Measurements from ENCODE around the gene ZDHHC12.

ZDHHC12 gene

DNA sequence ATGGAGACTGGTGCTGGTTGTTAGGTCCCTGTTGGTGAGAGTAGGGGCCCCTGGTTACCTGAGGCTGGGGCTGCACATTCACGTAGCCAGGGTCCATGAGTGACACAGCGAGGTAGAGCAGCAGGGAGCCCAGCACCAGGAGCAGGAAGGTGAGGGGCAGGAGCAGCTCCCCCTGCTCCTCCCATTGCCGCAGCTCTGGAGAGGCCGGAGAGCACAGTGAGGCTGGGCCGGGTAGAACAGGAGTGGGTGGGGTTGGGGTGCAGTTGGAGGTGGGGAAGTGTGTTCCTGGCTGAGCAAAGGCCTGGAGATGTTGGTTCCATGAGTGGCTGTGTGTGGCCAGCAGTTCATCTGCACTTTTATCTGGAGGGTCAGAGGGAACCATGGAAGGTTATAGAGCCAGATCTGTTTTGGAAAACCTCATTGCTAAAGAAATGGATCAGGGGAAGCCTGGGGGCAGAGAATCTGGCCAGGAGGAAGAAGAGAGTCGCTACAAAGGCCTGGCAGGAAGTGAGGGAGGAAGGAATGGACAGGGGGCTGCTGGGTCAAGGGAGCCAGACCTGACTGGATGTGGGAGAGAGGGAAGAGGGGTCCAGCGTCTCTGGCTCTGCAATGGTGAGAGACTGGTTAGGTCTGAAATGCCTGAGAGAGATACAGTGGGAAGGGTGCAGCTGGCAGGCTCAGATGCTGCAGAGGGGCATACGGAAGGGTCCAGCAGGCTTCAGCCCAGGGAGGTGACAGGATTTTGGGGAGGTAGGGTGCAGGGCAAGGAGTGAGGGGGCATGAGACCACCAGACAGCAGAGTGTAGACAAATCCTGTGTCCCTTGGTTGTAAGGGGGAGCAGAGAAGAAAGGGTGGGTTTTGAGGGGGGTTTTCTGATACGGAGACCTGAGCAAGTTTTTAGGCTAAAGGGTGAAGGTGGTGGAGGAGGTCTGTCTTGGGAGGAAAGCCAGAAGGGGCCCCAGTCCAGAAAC lies 1.3 kb downstream of the ZDHHC12 start:
- DNase-seq (ENCODE audit: insufficient read length, low spot score) = no peak
- no peak for TF ChIP-seq POLR2A (IDR thresholded peaks at IDR 0.05; ENCODE audit: low read depth, low read length)
- no peak for FAIRE-seq

DNA sequence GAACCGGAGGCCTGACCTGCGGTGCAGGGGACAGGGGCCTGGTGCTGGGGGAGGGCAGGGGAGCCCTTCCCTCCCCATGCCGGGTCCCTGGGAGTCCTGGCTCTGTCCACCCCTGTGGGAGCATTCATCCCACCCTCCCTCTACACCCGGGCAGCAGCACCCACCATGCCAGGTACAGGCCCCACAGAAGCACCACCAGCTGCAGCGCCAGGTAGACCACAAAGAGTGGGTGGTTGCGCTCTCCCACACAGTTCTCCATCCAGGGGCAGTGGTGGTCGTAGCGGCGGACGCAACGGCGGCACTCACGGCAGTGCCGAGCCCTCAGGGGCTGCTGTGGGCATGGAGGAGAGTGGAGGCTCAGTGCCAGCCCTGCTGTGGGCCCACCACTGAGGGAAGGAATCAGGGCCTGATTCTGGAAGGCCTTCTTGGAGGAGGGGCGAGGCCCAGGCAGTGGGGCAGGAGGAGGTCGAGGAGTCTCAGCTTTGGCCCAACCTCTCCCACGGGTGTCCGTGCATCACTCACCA lies 2.4 kb downstream of the ZDHHC12 start:
- TF ChIP-seq POLR2A (IDR thresholded peaks at IDR 0.05; ENCODE audit: low read depth, low read length) = no peak
- no peak for FAIRE-seq
- DNase-seq (ENCODE audit: insufficient read length, low spot score) = no peak

DNA sequence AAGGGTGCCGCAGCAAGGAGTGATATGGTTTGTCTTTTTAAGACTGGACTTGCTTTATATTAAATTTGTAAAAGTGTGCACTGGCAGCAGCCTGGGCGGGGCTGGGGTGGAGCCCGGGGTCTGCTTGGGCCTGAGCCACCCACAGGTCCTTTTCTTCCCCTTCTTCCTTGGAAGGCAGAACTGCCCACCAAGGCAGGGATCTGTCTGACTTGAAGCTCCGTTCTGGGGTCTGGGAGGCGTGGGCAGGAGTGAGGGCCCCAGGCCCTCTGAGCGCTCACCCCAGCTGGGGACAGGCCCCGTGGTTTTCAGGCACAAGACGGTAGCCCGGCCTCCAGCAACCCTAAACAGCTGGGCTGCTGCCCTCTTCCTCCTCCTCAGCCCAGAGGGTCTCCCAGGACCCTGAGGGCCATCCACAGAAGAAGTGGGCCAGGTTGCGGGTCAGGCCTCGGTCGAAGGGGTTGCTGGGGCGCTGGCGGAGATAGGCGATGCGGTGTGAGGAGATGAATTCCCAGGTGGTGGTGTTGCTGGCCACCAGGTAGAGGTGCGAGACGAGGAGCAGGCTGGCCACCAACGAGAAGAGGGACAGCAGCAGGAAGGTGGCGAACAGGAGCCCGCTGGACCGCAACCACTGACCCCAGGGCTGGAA lies 3.0 kb downstream of the ZDHHC12 start:
- DNase-seq (ENCODE audit: insufficient read length, low spot score) = no peak
- FAIRE-seq = no peak
- TF ChIP-seq POLR2A (IDR thresholded peaks at IDR 0.05; ENCODE audit: low read depth, low read length) = no peak

- DNase-seq (ENCODE audit: insufficient read length, low spot score) = no peak
- FAIRE-seq = no peak
Measured at GRCh38 chr9:128719919-128720605, 3.9 kb downstream of the ZDHHC12 start.

GRCh38 chr9:128718475-128718874 lies 5.5 kb downstream of the ZDHHC12 start:
- DNase-seq (ENCODE audit: insufficient read length, low spot score) = no peak
- FAIRE-seq = no peak
- no peak for TF ChIP-seq POLR2A (IDR thresholded peaks at IDR 0.05; ENCODE audit: low read depth, low read length)

More at GRCh38 chr9:128719919-128720605, 3.9 kb downstream of the ZDHHC12 start:
- no peak for TF ChIP-seq POLR2A (IDR thresholded peaks at IDR 0.05; ENCODE audit: low read depth, low read length)

- FAIRE-seq = no peak
- no peak for TF ChIP-seq POLR2A (IDR thresholded peaks at IDR 0.05; ENCODE audit: low read depth, low read length)
- no peak for DNase-seq (ENCODE audit: insufficient read length, low spot score)
Measured at GRCh38 chr9:128718047-128718446, 5.9 kb downstream of the ZDHHC12 start.

DNA sequence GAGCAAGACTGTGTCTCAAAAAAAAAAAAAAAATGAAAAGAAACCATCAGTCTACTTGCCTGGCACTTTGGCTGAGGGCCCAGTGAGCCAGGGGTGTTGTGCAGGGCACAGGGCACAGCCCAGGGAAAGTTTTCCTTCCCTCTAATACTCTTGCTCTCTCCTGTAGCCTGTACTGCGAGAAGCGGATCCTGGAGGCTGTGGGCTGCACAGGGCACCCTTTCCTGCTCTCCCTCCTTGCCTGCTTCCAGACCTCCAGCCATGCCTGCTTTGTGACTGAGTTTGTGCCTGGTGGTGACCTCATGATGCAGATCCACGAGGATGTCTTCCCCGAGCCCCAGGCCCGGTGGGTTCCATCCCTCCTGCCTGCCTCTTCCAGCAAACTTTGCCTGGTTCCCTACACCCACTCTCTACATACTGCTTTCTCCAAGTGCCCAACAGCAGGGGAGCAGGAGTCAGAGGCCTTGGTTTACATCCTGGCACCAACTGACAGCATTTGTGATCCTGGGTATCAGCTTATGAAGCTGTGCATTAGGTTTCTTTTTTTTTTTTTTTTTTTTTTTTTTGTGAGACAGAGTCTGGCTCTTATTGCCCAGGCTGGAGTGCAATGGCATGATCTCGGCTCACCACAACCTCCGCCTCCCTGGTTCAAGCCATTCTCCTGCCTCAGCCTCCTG lies 7.2 kb downstream of the ZDHHC12 start:
- FAIRE-seq (no peak), DNase-seq (ENCODE audit: insufficient read length, low spot score) (no peak)
- TF ChIP-seq POLR2A (IDR thresholded peaks at IDR 0.05; ENCODE audit: low read depth, low read length) = no peak

DNA sequence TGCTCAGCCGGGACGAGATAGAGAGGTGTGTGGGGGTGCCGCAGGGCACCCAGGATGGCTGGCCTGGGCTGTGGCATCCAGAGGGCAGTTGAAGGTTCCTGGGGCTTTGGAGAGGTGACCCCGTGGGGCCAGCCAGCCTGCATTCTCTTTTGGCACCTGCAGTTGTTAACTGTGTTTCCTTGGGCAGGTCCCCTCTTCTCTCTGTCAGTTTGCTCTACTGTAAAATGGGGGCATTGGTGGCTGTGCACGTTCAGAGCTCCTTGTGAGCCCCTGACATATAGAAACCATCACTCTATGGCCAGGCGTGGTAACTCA lies 8.5 kb downstream of the ZDHHC12 start:
- TF ChIP-seq POLR2A (IDR thresholded peaks at IDR 0.05; ENCODE audit: low read depth, low read length) = no peak
- no peak for FAIRE-seq
- no peak for DNase-seq (ENCODE audit: insufficient read length, low spot score)

- no peak for TF ChIP-seq POLR2A (IDR thresholded peaks at IDR 0.05; ENCODE audit: low read depth, low read length)
- no peak for DNase-seq (ENCODE audit: insufficient read length, low spot score)
- FAIRE-seq = no peak
Measured at GRCh38 chr9:128714586-128715435, 9.1 kb downstream of the ZDHHC12 start.

DNA sequence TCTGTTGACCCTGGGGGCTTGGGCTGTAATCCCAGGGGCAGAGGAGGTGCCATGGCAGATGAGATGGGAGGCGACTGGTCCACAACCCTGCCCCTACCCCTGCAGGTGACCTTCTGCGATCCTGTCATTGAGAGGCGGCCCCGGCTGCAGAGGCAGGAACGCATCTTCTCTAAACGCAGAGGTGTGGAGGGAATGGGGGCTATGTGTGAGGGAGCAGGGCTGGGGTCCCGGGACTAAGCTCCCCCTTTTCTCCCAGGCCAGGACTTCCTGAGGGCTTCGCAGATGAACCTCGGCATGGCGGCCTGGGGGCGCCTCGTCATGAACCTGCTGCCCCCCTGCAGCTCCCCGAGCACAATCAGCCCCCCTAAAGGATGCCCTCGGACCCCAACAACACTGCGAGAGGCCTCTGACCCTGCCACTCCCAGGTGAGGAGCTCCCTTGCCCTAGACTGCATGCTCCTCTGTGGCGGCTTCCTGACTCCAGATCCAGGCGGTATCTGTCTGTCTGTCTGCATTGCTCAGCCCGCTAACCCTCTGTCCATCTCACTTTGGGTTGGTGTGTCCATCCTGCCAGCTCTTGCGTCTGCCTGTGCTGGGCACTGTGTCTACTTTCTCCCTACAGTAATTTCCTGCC lies 9.9 kb downstream of the ZDHHC12 start:
- no peak for FAIRE-seq
- no peak for TF ChIP-seq POLR2A (IDR thresholded peaks at IDR 0.05; ENCODE audit: low read depth, low read length)
- DNase-seq (ENCODE audit: insufficient read length, low spot score) = no peak

DNA sequence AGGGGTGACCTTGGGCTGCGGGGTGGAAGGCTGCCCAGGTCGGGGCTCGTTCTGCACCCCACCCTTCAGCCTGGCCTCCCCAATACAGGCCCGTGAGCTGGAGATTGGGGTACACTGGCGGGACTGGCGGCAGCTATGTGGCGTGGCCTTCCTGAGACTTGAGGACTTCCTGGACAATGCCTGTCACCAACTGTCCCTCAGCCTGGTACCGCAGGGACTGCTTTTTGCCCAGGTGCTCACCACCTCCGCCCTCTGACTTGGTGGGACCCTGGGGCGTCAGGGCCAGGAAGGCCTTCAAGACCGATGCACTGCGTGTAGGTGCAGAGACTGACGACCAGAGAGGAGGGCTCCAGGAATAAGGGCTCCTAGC lies 10.5 kb downstream of the ZDHHC12 start:
- DNase-seq (ENCODE audit: insufficient read length, low spot score) (no peak), FAIRE-seq (no peak)
- TF ChIP-seq POLR2A (IDR thresholded peaks at IDR 0.05; ENCODE audit: low read depth, low read length) = no peak

Data from H54 (cell line).